Measurements from ENCODE around the gene PEMT.

DNA sequence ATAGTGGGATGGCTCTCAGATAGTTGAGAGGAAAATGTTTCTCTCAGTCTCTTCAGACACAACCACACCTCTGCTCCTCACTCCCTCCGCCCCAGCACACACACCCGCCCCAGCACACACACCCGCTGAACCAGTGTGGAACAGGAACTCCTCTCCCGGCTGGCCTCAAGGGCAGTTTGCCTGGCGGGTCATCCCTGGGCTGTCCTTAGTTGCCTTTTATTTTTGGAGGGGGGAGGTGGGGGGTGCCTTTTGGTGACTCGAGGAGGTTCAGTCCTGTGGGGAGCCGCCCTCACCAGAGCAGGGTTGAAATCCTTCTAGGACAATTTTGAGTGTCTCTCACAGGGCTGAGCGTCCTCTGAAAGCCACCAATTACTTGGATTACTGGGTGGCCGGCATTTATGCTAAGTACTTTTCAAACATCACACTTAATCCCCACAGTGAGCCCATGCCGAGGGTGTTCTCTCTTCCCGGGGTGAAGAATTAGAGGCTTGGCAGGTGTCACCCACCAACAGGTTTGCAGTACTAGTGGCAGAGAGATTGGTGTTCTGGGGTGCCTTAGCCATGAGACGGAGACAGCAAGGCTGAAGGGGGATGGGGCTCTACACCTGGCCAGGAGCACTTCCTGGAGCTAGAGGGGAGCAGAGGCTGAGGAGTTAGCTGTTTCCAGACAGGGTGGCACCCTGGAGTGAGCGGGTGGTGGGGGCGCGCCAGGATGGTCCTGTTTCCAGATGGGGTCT lies 98.1 kb downstream of the PEMT start:
- TF ChIP-seq, protein P1, sequence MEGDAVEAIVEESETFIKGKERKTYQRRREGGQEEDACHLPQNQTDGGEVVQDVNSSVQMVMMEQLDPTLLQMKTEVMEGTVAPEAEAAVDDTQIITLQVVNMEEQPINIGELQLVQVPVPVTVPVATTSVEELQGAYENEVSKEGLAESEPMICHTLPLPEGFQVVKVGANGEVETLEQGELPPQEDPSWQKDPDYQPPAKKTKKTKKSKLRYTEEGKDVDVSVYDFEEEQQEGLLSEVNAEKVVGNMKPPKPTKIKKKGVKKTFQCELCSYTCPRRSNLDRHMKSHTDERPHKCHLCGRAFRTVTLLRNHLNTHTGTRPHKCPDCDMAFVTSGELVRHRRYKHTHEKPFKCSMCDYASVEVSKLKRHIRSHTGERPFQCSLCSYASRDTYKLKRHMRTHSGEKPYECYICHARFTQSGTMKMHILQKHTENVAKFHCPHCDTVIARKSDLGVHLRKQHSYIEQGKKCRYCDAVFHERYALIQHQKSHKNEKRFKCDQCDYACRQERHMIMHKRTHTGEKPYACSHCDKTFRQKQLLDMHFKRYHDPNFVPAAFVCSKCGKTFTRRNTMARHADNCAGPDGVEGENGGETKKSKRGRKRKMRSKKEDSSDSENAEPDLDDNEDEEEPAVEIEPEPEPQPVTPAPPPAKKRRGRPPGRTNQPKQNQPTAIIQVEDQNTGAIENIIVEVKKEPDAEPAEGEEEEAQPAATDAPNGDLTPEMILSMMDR (conservative IDR thresholded peaks at IDR 0.05; ENCODE audit: low read depth in 2 of 2): no peak
- no peak for TF ChIP-seq EZH2phosphoT487 (IDR thresholded peaks at IDR 0.05; ENCODE audit: unreplicated experiment)
